Measurements from ENCODE around the gene TBX20. TPM values are rescaled to one million over a fixed set of nuclear protein-coding genes. Genes with fewer than 3 reads are reported as not detected.
"Not testable (repeated sequence)": the region's sequence is repeated elsewhere in the genome, so short reads cannot be mapped to it uniquely, and the experiment has no call there.

The TBX20 gene
- polyA plus RNA-seq, 3 donors: not detected

DNA sequence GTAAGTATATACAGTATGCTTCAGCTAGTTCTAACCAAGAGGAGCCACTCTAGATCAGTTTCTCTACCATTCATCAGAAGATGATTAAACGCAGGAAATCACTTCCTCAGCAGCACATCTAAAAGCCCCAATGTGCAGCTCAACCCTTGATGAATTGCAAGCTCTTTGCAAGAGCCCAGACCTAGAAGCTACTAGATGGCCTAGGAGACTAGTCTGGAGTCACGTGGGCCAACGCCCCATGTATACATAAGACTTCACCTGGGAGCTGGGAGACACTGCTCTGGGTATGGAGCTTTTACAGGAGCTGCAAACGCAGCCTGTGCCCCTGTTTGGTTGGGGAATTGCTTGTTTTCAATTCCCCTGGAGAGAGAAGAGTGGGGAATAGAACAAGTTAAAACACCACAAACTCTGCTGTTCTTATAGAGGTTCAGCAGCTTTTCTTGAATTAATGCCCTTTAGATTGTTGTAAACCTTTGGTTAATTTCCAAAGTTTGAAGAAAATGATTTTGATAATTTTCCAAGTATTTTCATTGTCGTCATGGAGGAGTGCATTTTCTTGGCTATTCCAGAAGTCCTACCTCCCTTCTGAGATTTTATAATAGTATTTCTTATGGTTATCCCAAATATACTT is 69.9 kb downstream of the TBX20 start:
- H3K27me3 Mint-ChIP-seq (ENCODE audit: low read depth in 3 of 3): peaks cover 36 to 42% (median 40%) of the 10 kb centered on the region in 3 donors
- H3K79me2 ChIP-seq (ENCODE audit: insufficient read depth, low read length); H4K20me1 ChIP-seq (ENCODE audit: insufficient read depth, low read length); H3K9ac ChIP-seq (ENCODE audit: insufficient read depth, low read length, poor library complexity, severe bottlenecking); H3K36me3 Mint-ChIP-seq; H3K36me3 ChIP-seq (replicated peaks in 1 of 2; ENCODE audit: control insufficient read depth in 1 of 2, insufficient read depth in 2 of 2, low read length in 2 of 2); H2AFZ ChIP-seq (ENCODE audit: insufficient read depth, low read depth, low read length, poor library complexity, severe bottlenecking); H3K9me3 Mint-ChIP-seq; intact Hi-C loops (cut with micrococcal nuclease); H3K4me3 ChIP-seq (replicated peaks in 1 of 3; ENCODE audit: low read depth in 2 of 3, low read length in 3 of 3); H3K4me3 Mint-ChIP-seq; DNase-seq; H3K27ac ChIP-seq (ENCODE audit: low read depth in 1 of 2, low read length in 2 of 2); H3K9me3 ChIP-seq (replicated peaks in 1 of 2; ENCODE audit: control insufficient read depth in 1 of 2, insufficient read depth in 1 of 2, low read length in 2 of 2); H3K27ac Mint-ChIP-seq; H3K4me2 ChIP-seq (replicated peaks; ENCODE audit: extremely low read depth, low read length, poor library complexity, severe bottlenecking); H3K4me1 ChIP-seq (ENCODE audit: control insufficient read depth in 1 of 2, insufficient read depth in 2 of 2, low read length in 2 of 2); H3K4me1 Mint-ChIP-seq: not testable (repeated sequence)
- WGBS (ENCODE audit: insufficient coverage): 100% methylated on average over 1 of the region's 5 CpGs
- peaks cover 7 to 34% of the 10 kb centered on the region in 2 donors for H3K27me3 ChIP-seq (ENCODE audit: control insufficient read depth in 2 of 2, insufficient read depth in 2 of 2, low read length in 2 of 2)

DNA sequence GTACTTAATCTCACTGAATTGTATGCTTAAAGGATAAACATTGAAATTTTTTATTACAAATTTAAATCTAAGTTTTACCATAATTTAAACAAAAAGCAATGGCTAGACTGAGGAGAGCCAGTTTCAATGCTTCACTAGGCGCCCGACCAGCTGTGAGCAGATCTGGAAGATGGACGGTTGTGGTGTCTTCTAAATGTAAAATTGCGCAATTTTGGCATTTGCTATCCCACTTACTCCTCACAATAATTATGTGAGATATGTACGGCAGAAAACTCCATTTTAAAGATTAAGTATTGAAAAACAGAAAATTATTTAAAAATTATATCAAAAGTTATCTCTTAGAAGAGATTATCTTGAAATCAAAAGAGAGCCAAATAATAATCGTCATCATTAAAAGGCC is 73.2 kb downstream of the TBX20 start:
- H3K4me3 Mint-ChIP-seq; H3K36me3 ChIP-seq (replicated peaks in 1 of 2; ENCODE audit: control insufficient read depth in 1 of 2, insufficient read depth in 2 of 2, low read length in 2 of 2); intact Hi-C loops (cut with micrococcal nuclease); H3K27ac Mint-ChIP-seq; H3K4me1 Mint-ChIP-seq; H3K4me2 ChIP-seq (replicated peaks; ENCODE audit: extremely low read depth, low read length, poor library complexity, severe bottlenecking); H2AFZ ChIP-seq (ENCODE audit: insufficient read depth, low read depth, low read length, poor library complexity, severe bottlenecking); H3K4me3 ChIP-seq (replicated peaks in 1 of 3; ENCODE audit: low read depth in 2 of 3, low read length in 3 of 3); H3K4me1 ChIP-seq (ENCODE audit: control insufficient read depth in 1 of 2, insufficient read depth in 2 of 2, low read length in 2 of 2); DNase-seq; H3K36me3 Mint-ChIP-seq; H3K27ac ChIP-seq (ENCODE audit: low read depth in 1 of 2, low read length in 2 of 2); H3K9me3 ChIP-seq (replicated peaks in 1 of 2; ENCODE audit: control insufficient read depth in 1 of 2, insufficient read depth in 1 of 2, low read length in 2 of 2); H3K9me3 Mint-ChIP-seq; H3K9ac ChIP-seq (ENCODE audit: insufficient read depth, low read length, poor library complexity, severe bottlenecking); H3K79me2 ChIP-seq (ENCODE audit: insufficient read depth, low read length); H4K20me1 ChIP-seq (ENCODE audit: insufficient read depth, low read length): not testable (repeated sequence)
- H3K27me3 ChIP-seq (ENCODE audit: control insufficient read depth in 2 of 2, insufficient read depth in 2 of 2, low read length in 2 of 2): peaks cover 5 to 12% of the 10 kb centered on the region in 2 donors
- WGBS (ENCODE audit: insufficient coverage): no CpG with 5 or more reads among the region's 6 CpGs
- H3K27me3 Mint-ChIP-seq (ENCODE audit: low read depth in 3 of 3): peaks cover 19 to 23% (median 20%) of the 10 kb centered on the region in 3 donors

DNA sequence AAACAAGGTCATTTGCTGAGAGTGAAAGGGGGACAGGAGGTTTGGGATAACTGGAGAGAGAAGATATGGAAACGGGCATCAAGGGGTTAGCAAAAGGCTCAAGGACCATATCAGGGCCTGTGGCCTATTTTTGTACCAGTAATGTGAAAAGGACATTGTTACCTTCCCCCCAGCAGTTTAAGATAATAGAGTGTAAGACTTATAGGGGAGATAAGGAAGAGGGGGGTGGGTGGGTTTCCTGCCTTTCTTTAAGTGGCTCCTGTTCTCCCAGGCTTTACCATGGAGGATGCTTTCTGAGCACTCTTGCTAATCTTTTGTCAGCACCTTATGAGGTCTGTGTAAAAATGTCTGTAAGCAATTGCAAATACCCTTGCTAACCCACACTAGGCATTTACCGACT is 80.7 kb downstream of the TBX20 start:
- H3K4me2 ChIP-seq (replicated peaks; ENCODE audit: extremely low read depth, low read length, poor library complexity, severe bottlenecking); H3K27me3 Mint-ChIP-seq (ENCODE audit: low read depth in 3 of 3); H3K9me3 Mint-ChIP-seq; H3K36me3 ChIP-seq (replicated peaks in 1 of 2; ENCODE audit: control insufficient read depth in 1 of 2, insufficient read depth in 2 of 2, low read length in 2 of 2); H4K20me1 ChIP-seq (ENCODE audit: insufficient read depth, low read length); H3K4me1 ChIP-seq (ENCODE audit: control insufficient read depth in 1 of 2, insufficient read depth in 2 of 2, low read length in 2 of 2); H3K4me3 ChIP-seq (replicated peaks in 1 of 3; ENCODE audit: low read depth in 2 of 3, low read length in 3 of 3); H3K79me2 ChIP-seq (ENCODE audit: insufficient read depth, low read length); H3K4me3 Mint-ChIP-seq; H3K27ac Mint-ChIP-seq; intact Hi-C loops (cut with micrococcal nuclease); H3K9ac ChIP-seq (ENCODE audit: insufficient read depth, low read length, poor library complexity, severe bottlenecking); H3K27me3 ChIP-seq (ENCODE audit: control insufficient read depth in 2 of 2, insufficient read depth in 2 of 2, low read length in 2 of 2); H3K36me3 Mint-ChIP-seq; H2AFZ ChIP-seq (ENCODE audit: insufficient read depth, low read depth, low read length, poor library complexity, severe bottlenecking); H3K9me3 ChIP-seq (replicated peaks in 1 of 2; ENCODE audit: control insufficient read depth in 1 of 2, insufficient read depth in 1 of 2, low read length in 2 of 2); DNase-seq; H3K4me1 Mint-ChIP-seq; H3K27ac ChIP-seq (ENCODE audit: low read depth in 1 of 2, low read length in 2 of 2): not testable (repeated sequence)
- 100% methylated on average over 1 of the region's 2 CpGs for WGBS (ENCODE audit: insufficient coverage)

GRCh38 chr7:35172131-35172530 is 81.8 kb downstream of the TBX20 start:
- WGBS (ENCODE audit: insufficient coverage): no CpG with 5 or more reads among the region's 4 CpGs
- H3K9me3 ChIP-seq (replicated peaks in 1 of 2; ENCODE audit: control insufficient read depth in 1 of 2, insufficient read depth in 1 of 2, low read length in 2 of 2); H3K36me3 Mint-ChIP-seq; H3K27me3 Mint-ChIP-seq (ENCODE audit: low read depth in 3 of 3); H2AFZ ChIP-seq (ENCODE audit: insufficient read depth, low read depth, low read length, poor library complexity, severe bottlenecking); H3K4me1 Mint-ChIP-seq; H3K4me2 ChIP-seq (replicated peaks; ENCODE audit: extremely low read depth, low read length, poor library complexity, severe bottlenecking); H3K27me3 ChIP-seq (ENCODE audit: control insufficient read depth in 2 of 2, insufficient read depth in 2 of 2, low read length in 2 of 2); H3K27ac ChIP-seq (ENCODE audit: low read depth in 1 of 2, low read length in 2 of 2); H3K4me3 ChIP-seq (replicated peaks in 1 of 3; ENCODE audit: low read depth in 2 of 3, low read length in 3 of 3); DNase-seq; H3K4me1 ChIP-seq (ENCODE audit: control insufficient read depth in 1 of 2, insufficient read depth in 2 of 2, low read length in 2 of 2); H4K20me1 ChIP-seq (ENCODE audit: insufficient read depth, low read length); H3K79me2 ChIP-seq (ENCODE audit: insufficient read depth, low read length); H3K36me3 ChIP-seq (replicated peaks in 1 of 2; ENCODE audit: control insufficient read depth in 1 of 2, insufficient read depth in 2 of 2, low read length in 2 of 2); H3K27ac Mint-ChIP-seq; H3K4me3 Mint-ChIP-seq; H3K9me3 Mint-ChIP-seq; H3K9ac ChIP-seq (ENCODE audit: insufficient read depth, low read length, poor library complexity, severe bottlenecking); intact Hi-C loops (cut with micrococcal nuclease): not testable (repeated sequence)

Measured in CD14-positive monocyte (primary cell).